ENCODE data around the gene KCNQ1OT1.

DNA sequence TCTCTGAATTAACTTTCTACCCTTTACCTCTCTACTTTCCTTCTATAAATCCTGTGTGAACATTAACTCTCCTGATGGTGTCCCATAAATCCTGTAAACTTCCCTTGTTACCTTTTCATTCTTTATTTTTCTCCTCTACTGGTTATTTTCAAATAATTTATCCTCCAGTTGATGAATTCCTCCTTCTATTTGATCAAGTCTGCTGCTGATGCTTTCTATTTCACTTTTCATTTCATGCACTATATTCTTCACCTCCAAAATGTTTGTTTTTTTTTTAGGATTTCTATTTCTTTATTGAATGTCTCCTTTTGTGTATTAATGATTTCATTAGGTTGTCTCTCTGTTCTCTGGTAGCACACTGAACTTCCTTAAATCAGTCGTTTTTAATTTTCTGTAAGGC, 68.6 kb downstream of the KCNQ1OT1 start:
- TF ChIP-seq, protein P1, sequence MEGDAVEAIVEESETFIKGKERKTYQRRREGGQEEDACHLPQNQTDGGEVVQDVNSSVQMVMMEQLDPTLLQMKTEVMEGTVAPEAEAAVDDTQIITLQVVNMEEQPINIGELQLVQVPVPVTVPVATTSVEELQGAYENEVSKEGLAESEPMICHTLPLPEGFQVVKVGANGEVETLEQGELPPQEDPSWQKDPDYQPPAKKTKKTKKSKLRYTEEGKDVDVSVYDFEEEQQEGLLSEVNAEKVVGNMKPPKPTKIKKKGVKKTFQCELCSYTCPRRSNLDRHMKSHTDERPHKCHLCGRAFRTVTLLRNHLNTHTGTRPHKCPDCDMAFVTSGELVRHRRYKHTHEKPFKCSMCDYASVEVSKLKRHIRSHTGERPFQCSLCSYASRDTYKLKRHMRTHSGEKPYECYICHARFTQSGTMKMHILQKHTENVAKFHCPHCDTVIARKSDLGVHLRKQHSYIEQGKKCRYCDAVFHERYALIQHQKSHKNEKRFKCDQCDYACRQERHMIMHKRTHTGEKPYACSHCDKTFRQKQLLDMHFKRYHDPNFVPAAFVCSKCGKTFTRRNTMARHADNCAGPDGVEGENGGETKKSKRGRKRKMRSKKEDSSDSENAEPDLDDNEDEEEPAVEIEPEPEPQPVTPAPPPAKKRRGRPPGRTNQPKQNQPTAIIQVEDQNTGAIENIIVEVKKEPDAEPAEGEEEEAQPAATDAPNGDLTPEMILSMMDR (tag by site-specific recombination; IDR thresholded peaks at IDR 0.05) = no peak
- no peak for TF ChIP-seq YY1 (tag by site-specific recombination; IDR thresholded peaks at IDR 0.05)

All from HEK293 (cell line).